ENCODE measurements around the gene MAP3K5. TPM values are rescaled to one million over a fixed set of nuclear protein-coding genes. Genes with fewer than 3 reads are reported as not detected.

MAP3K5 gene
- total RNA-seq, 2 experiments from 2014 or later = 6.7 to 7.3 TPM

DNA sequence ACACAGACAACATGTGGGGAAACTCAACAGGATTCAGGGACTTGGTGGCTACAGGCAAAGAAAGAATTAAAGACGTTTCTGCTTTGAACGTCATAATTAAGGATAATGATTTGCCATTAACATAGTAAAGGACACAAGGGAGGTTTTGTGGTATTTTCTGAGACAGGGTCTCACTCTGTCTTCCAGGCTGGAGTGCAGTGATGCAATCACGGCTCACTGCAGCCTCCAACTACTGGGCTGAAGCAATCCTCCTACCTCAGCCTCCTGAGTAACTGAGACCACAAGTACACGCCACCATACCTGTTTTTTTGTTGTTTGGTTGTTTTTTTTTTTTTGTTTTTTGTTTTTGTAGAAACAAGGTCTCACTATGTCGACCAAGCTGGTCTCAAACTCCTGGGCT lies 62.4 kb downstream of the MAP3K5 start:
- Mint-ChIP-seq H3K9me3 (ENCODE audit: low read depth) (no peaks in the 10 kb centered on the region), H3K27me3 (no peaks in the 10 kb centered on the region), H3K27ac (no peak overlapping the region), H3K4me1 (peaks cover 21% of the 10 kb centered on the region), H3K36me3 (ENCODE audit: low read depth) (no peaks in the 10 kb centered on the region), H3K4me3 (no peak overlapping the region)
- intact Hi-C loops (cut with DNase I, micrococcal nuclease) = no loop called here
- no peak for ATAC-seq
- CTCF ChIA-PET = interaction anchor here (2.1 to 2.2 kb wide), 2 partner anchors 62 to 86 kb away, joined by 5 to 9 read pairs; partner anchors contain the start of gene MAP3K5
- no peak for DNase-seq
- POLR2A ChIA-PET = no interaction called here

- CTCF ChIA-PET = interaction anchor here (0.8 to 2.2 kb wide), 3 partner anchors 10 to 85 kb away, joined by 3 to 9 read pairs (median 5); partner anchors contain the start of gene MAP3K5
- no peaks in the 10 kb centered on the region for H3K36me3 Mint-ChIP-seq (ENCODE audit: low read depth)
- peaks cover 25% of the 10 kb centered on the region for H3K4me1 Mint-ChIP-seq
- no peaks in the 10 kb centered on the region for H3K27me3 Mint-ChIP-seq
- intact Hi-C loops (cut with DNase I, micrococcal nuclease) = no loop called here
- DNase-seq = no peak
- POLR2A ChIA-PET = no interaction called here
- no peak overlapping the region for H3K27ac Mint-ChIP-seq
- no peaks in the 10 kb centered on the region for H3K9me3 Mint-ChIP-seq (ENCODE audit: low read depth)
- ATAC-seq = no peak
- H3K4me3 Mint-ChIP-seq = no peak overlapping the region
Observed at GRCh38 chr6:136728976-136729515, 63.2 kb downstream of the MAP3K5 start.

DNA sequence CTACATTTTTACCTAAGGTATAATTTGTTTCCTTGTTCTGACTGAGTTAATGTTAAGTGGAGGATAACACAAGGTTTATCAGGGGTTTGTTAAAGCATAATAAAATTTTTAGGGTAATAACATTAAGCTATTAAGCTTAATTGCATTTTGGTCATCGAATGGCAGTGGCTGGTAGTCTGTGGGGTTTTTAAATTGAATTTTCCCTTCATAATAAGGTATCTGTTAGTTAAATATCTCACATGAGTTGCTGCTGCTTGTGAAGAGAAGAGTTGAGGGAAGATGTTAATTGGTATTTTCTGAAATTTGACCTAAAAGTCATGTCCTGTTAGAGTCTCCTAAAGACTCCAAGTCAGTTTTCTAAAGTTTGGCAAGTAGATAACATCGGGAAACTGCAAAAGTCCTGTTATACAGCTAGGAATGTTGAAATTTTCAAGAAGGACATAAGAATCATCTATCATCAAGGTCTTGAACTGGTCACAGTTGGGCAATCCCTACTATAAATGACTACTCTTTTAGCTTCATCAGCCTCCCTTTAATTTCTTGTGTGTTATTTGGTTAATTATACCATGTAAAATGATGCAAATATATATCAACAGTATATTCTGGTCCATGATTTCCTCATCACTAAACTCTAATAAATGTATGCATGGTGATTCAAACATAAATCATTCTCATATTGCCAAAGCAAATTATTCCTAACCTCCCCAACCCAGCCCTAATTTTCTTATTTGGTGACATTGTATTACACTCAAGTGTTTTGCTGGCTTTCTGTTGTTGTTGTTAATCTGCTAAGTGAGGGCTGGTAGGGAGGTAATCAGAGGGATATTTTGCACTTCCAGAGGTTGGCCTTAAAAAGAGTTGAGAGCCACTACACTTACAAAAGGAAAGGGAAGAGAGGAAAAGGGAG lies 64.0 kb downstream of the MAP3K5 start:
- DNase-seq (no peak), ATAC-seq (no peak)
- H3K4me3 Mint-ChIP-seq = no peak overlapping the region
- no peaks in the 10 kb centered on the region for H3K9me3 Mint-ChIP-seq (ENCODE audit: low read depth)
- intact Hi-C loops (cut with DNase I, micrococcal nuclease) = no loop called here
- no peak overlapping the region for H3K27ac Mint-ChIP-seq
- H3K27me3 Mint-ChIP-seq = no peaks in the 10 kb centered on the region
- H3K36me3 Mint-ChIP-seq (ENCODE audit: low read depth) = no peaks in the 10 kb centered on the region
- ChIA-PET CTCF (interaction anchor here (0.7 to 2.2 kb wide), 2 partner anchors 64 to 1208 kb away, joined by 3 to 9 read pairs; partner anchors contain the start of gene MAP3K5), POLR2A (no interaction called here)
- peaks cover 32% of the 10 kb centered on the region for H3K4me1 Mint-ChIP-seq

- H3K9me3 Mint-ChIP-seq (ENCODE audit: low read depth) = no peaks in the 10 kb centered on the region
- no peak overlapping the region for H3K4me3 Mint-ChIP-seq
- ChIA-PET POLR2A (no interaction called here), CTCF (no interaction called here)
- no peaks in the 10 kb centered on the region for H3K27me3 Mint-ChIP-seq
- ATAC-seq = no peak
- intact Hi-C loops (cut with DNase I, micrococcal nuclease) = no loop called here
- H3K4me1 Mint-ChIP-seq = peaks cover 32% of the 10 kb centered on the region
- no peak for DNase-seq
- H3K36me3 Mint-ChIP-seq (ENCODE audit: low read depth) = no peaks in the 10 kb centered on the region
- no peak overlapping the region for H3K27ac Mint-ChIP-seq
Observed at GRCh38 chr6:136726837-136727557, 65.3 kb downstream of the MAP3K5 start.

DNA sequence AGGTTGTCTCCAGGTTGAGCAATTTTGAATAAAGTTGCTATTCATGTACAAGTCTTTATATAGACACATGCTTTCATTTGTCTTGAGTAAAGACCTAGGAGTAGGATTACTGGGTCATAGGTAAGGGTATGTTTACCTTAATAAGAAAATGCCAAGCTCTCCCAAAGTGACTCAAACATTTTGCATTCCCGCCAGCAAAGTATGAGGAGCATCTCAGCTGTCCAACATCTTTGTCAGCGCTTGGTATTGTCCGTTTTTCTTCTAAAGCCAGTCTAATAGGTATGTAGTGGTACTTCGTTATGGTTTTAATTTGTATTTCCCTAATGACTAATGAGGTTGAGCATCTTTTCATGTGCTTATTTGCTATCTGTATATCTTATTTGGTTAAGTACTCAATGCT lies 67.2 kb downstream of the MAP3K5 start:
- CTCF ChIA-PET = interaction anchor here (1.1 kb wide), 2 partner anchors 10 to 67 kb away, joined by 3 to 4 read pairs; partner anchors contain the start of gene MAP3K5
- POLR2A ChIA-PET = no interaction called here
- Mint-ChIP-seq H3K36me3 (ENCODE audit: low read depth) (peaks cover 5% of the 10 kb centered on the region), H3K4me1 (peaks cover 31% of the 10 kb centered on the region), H3K27ac (no peak overlapping the region), H3K4me3 (no peak overlapping the region), H3K27me3 (no peaks in the 10 kb centered on the region), H3K9me3 (ENCODE audit: low read depth) (no peaks in the 10 kb centered on the region)
- intact Hi-C loops (cut with DNase I, micrococcal nuclease) = no loop called here
- ATAC-seq (no peak), DNase-seq (no peak)

- CTCF ChIA-PET = interaction anchor here (0.6 to 1.1 kb wide), 6 partner anchors 8 to 1717 kb away, joined by 3 to 4 read pairs (median 3); no protein-coding TSS in a partner anchor
- Mint-ChIP-seq H3K27ac (no peak overlapping the region), H3K4me1 (peaks cover 34% of the 10 kb centered on the region), H3K4me3 (no peak overlapping the region), H3K36me3 (ENCODE audit: low read depth) (peaks cover 5% of the 10 kb centered on the region), H3K27me3 (no peaks in the 10 kb centered on the region), H3K9me3 (ENCODE audit: low read depth) (no peaks in the 10 kb centered on the region)
- DNase-seq (peak; percentile 54), ATAC-seq (peak; percentile 60)
- POLR2A ChIA-PET = no interaction called here
- intact Hi-C loops (cut with DNase I, micrococcal nuclease) = no loop called here
Observed at GRCh38 chr6:136723780-136724179, 68.5 kb downstream of the MAP3K5 start.

GRCh38 chr6:136721467-136721866 lies 70.8 kb downstream of the MAP3K5 start:
- Mint-ChIP-seq H3K27me3 (no peaks in the 10 kb centered on the region), H3K4me3 (no peak overlapping the region), H3K4me1 (peaks cover 37% of the 10 kb centered on the region), H3K9me3 (ENCODE audit: low read depth) (no peaks in the 10 kb centered on the region), H3K27ac (no peak overlapping the region), H3K36me3 (ENCODE audit: low read depth) (peaks cover 8% of the 10 kb centered on the region)
- ChIA-PET POLR2A (no interaction called here), CTCF (interaction anchor here (0.6 to 1.2 kb wide), 3 partner anchors 71 to 1023 kb away, joined by 3 to 4 read pairs (median 3); partner anchors contain the start of gene MAP3K5)
- intact Hi-C loops (cut with DNase I, micrococcal nuclease) = no loop called here
- no peak for ATAC-seq
- DNase-seq = no peak

DNA sequence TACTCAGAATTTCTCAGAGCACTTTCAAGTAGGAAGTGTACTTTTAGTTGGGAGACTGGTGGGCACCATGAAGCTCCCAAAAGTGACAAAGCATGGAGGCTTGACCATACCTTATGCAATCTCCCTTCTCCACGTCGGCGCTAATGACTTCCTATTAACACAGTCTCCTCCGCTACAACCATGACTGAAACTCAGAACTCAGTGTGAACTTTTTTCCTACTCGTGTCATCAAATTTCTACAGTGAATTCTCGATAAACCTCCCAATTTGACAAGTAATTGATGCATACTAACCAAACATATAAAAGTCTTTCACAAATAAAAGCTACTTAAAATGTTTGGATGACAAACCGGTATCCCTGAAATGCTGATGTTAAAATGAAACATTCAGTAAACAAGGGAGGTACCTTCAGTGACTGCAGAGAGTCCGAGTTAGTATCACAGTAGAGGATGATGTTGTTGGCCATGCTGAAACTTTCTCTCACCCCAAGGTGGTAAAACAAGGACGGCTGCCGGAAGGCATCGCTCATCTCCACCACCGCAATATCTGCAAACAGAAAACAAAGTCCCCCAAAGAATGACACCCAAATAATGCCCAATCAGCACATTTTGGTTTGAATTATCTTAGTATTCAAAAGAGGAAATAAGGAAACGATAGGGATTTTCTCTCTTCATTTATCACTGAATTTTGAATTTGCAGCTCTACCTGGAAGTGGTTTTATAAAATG lies 72.1 kb downstream of the MAP3K5 start:
- Mint-ChIP-seq H3K27ac (peak overlapping the region; percentile 9), H3K36me3 (ENCODE audit: low read depth) (peaks cover 8% of the 10 kb centered on the region), H3K4me1 (peaks cover 40% of the 10 kb centered on the region), H3K9me3 (ENCODE audit: low read depth) (no peaks in the 10 kb centered on the region), H3K4me3 (no peak overlapping the region), H3K27me3 (no peaks in the 10 kb centered on the region)
- ATAC-seq (peak; percentile 21), DNase-seq (no peak)
- intact Hi-C loops (cut with DNase I, micrococcal nuclease) = no loop called here
- CTCF ChIA-PET = interaction anchor here (0.7 to 3.2 kb wide), 6 partner anchors 9 to 72 kb away, joined by 3 to 11 read pairs (median 3); partner anchors contain the start of gene MAP3K5
- POLR2A ChIA-PET = interaction anchor here (0.6 kb wide), 1 partner anchor 9 kb away, joined by 4 read pairs; no protein-coding TSS in a partner anchor

DNA sequence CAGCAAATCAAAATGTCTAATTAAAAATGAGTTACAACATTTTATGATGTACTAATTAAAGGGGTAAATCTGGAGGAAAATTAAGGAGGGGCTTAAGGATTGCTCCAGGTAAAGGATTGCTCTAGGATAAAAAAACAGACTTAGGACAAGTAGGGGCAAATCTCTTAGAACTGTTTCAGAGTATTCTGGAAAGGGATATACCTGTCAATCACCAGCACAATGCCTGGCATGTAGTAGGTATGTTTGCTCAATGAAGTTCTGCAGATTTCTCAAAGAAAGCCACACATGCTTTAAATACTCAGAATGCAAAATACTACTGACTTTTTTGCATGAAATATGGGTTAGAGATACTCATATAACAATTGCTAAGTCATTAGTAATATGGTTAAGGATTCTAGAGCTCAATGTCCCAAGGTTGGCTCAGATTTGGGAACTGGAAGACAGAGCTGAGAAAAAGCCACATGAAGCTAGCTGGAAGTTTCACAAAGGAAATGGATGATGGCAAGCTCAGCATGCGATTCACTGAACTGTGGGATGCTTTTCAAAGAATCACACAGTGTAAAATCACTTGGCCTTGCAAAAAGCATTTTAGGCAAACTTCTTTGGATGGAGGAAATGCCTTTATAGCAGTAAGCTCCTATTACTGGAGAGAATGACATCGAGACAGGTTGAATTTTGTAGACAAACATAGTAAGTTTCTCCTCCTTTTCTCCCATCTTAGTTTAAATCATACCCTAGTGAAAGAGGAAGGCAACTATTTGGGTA lies 72.8 kb downstream of the MAP3K5 start:
- ATAC-seq (peak; percentile 66), DNase-seq (no peak)
- no peaks in the 10 kb centered on the region for H3K9me3 Mint-ChIP-seq (ENCODE audit: low read depth)
- no peaks in the 10 kb centered on the region for H3K27me3 Mint-ChIP-seq
- intact Hi-C loops (cut with DNase I, micrococcal nuclease) = no loop called here
- peaks cover 37% of the 10 kb centered on the region for H3K4me1 Mint-ChIP-seq
- H3K36me3 Mint-ChIP-seq (ENCODE audit: low read depth) = peaks cover 8% of the 10 kb centered on the region
- CTCF ChIA-PET = interaction anchor here (0.7 to 3.2 kb wide), 9 partner anchors 9 to 73 kb away, joined by 3 to 11 read pairs (median 3); partner anchors contain the start of gene MAP3K5
- POLR2A ChIA-PET = interaction anchor here (0.6 to 1.2 kb wide), 2 partner anchors 9 to 67 kb away, joined by 3 to 4 read pairs; no protein-coding TSS in a partner anchor
- H3K4me3 Mint-ChIP-seq = no peak overlapping the region
- H3K27ac Mint-ChIP-seq = peak overlapping the region; percentile 9

DNA sequence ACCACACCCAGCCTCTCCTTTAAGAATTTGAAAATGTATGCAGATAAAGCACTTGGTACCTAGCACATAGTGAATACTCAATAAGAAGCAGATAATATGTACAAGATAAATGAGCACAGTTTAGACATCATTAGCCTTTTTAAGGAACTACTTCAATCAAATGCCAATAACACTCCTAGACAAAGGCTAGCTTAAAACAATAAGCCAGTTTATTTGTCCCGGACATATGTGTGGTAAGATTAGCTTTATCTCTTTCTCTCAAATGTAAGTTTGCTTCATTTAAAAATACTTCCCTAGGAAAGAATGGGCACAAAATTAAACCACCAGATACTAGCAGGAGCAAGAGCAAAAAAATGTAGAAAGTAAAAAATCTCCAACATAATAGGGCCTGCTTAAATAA lies 73.8 kb downstream of the MAP3K5 start:
- no peaks in the 10 kb centered on the region for H3K27me3 Mint-ChIP-seq
- DNase-seq = no peak
- no peak overlapping the region for H3K4me3 Mint-ChIP-seq
- ATAC-seq = no peak
- H3K27ac Mint-ChIP-seq = no peak overlapping the region
- intact Hi-C loops (cut with DNase I, micrococcal nuclease) = no loop called here
- POLR2A ChIA-PET = interaction anchor here (0.6 to 1.2 kb wide), 2 partner anchors 68 to 74 kb away, joined by 3 read pairs; partner anchors contain the start of gene MAP3K5
- no peaks in the 10 kb centered on the region for H3K9me3 Mint-ChIP-seq (ENCODE audit: low read depth)
- CTCF ChIA-PET = interaction anchor here (0.9 to 3.6 kb wide), 8 partner anchors 8 to 74 kb away, joined by 3 to 14 read pairs (median 4); partner anchors contain the start of gene MAP3K5
- H3K36me3 Mint-ChIP-seq (ENCODE audit: low read depth) = peaks cover 8% of the 10 kb centered on the region
- H3K4me1 Mint-ChIP-seq = peaks cover 30% of the 10 kb centered on the region

Measured in activated CD4-positive, alpha-beta T cell treated with anti-CD3 and anti-CD28 coated beads for 36 hours (primary cell).